Activated B cell treated with CpG ODN at 0.5 μM for 24 hours (primary cell): ENCODE data around the gene ADGRB2. TPM values are rescaled to one million over a fixed set of nuclear protein-coding genes. Genes with fewer than 3 reads are reported as not detected.
A peak's percentile ranks its signal among the peaks of the same experiment; 100 is the strongest.

Source experiments
- ATAC-seq: fragments of 200-7000 bp; cut with Tn5 transposase; one replicate; pipeline ENCODE4 v1.10.0; 2021; ENCODE audit warnings: low read depth, mild to moderate bottlenecking, moderate library complexity
- CTCF ChIA-PET: fragments of 350-600 bp; sonication (Branson Sonifier 250); formaldehyde crosslinking; loops from one replicate; lab custom pipeline; 2021; ENCODE audit warnings: antibody characterized with exemption; lab: Charles Lee
- POLR2A ChIA-PET: fragments of 350-600 bp; sonication (Branson Sonifier 250); formaldehyde crosslinking; loops from one replicate; lab custom pipeline; 2021; ENCODE audit warnings: antibody characterized with exemption; lab: Charles Lee
- DNase-seq: peaks from one replicate; pipeline ENCODE4 v3.0.0; 2022
- H3K27ac Mint-ChIP-seq: one replicate; pipeline ENCODE4 v1.8.0; 2020; ENCODE audit warnings: mixed read lengths
- H3K27me3 Mint-ChIP-seq: one replicate; pipeline ENCODE4 v1.8.0; 2021; ENCODE audit warnings: mixed read lengths
- H3K36me3 Mint-ChIP-seq: one replicate; pipeline ENCODE4 v1.8.0; 2021; ENCODE audit warnings: low read depth, mixed read lengths
- H3K4me1 Mint-ChIP-seq: one replicate; pipeline ENCODE4 v1.8.0; 2021; ENCODE audit warnings: mixed read lengths
- H3K4me3 Mint-ChIP-seq: one replicate; pipeline ENCODE4 v1.8.0; 2020; ENCODE audit warnings: mild to moderate bottlenecking, mixed read lengths
- H3K9me3 Mint-ChIP-seq: one replicate; pipeline ENCODE4 v1.8.0; 2020; ENCODE audit warnings: mixed read lengths
- intact Hi-C: fragments of 100-400 bp; cut with micrococcal nuclease; formaldehyde crosslinking; loops from one replicate; pipeline ENCODE4 v1.15.1; 2024
- total RNA-seq: library from RNA; stranded (reverse); gene quantifications from 2 replicates; pipeline ENCODE4 v1.2.3, GENCODE V29; 2022
- TF ChIP-seq, protein P1 (sequence below): fragments of 200-600 bp; IDR thresholded peaks from one replicate; pipeline ENCODE4 v1.8.0; 2022; ENCODE audit warnings: antibody characterized with exemption, mild to moderate bottlenecking

Gene ADGRB2
- total RNA-seq, 1 donor from 2014 or later, result 6.3 TPM

DNA sequence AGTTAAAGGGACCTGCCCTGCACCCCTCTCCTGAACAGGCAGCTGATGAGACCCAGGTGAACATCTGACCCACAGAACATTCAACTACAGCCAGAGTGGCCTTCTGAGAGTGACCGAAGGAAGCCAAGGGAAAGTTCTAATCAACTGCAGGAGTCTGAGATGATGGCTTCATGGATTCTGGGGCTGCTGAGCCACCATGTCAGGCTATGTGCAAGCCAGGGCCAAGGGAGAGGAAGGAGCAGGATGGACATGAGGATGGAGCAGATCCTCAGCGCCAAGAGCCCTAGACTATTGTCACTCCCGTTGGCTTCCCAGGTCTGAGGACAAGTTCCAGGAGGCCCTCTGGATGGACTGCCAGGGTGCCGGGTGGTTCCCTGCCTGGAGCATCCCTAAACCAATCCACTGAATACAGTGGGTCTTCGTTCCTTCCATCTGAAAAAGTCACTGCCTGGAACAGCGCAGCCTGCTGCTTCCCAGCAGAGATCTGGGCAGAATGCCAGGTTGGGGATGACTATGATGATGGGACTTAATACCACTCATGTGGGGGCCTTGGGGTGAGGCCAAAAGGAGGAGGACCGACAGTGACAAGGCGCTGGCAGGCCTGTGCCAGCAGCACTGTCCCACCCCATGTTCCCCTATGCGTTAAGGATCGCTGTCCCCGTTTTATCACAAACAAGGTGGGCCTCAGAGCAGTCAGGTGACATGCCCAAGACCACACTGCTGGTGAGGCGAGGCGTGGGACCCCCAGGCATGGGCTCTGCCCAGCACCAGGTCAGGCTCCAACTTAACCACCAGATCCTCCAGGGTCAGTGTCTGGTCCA, 31.9 kb upstream of the ADGRB2 start:
- intact Hi-C loops, result no loop called here
- no peaks in the 10 kb centered on the region for H3K36me3 Mint-ChIP-seq
- no peak overlapping the region for H3K27ac Mint-ChIP-seq
- ChIA-PET CTCF (no interaction called here), POLR2A (no interaction called here)
- DNase-seq (peak; percentile 9), ATAC-seq (no peak)
- no peaks in the 10 kb centered on the region for H3K9me3 Mint-ChIP-seq
- peaks cover 5% of the 10 kb centered on the region for H3K4me1 Mint-ChIP-seq
- H3K4me3 Mint-ChIP-seq, result no peak overlapping the region
- TF ChIP-seq, protein P1, sequence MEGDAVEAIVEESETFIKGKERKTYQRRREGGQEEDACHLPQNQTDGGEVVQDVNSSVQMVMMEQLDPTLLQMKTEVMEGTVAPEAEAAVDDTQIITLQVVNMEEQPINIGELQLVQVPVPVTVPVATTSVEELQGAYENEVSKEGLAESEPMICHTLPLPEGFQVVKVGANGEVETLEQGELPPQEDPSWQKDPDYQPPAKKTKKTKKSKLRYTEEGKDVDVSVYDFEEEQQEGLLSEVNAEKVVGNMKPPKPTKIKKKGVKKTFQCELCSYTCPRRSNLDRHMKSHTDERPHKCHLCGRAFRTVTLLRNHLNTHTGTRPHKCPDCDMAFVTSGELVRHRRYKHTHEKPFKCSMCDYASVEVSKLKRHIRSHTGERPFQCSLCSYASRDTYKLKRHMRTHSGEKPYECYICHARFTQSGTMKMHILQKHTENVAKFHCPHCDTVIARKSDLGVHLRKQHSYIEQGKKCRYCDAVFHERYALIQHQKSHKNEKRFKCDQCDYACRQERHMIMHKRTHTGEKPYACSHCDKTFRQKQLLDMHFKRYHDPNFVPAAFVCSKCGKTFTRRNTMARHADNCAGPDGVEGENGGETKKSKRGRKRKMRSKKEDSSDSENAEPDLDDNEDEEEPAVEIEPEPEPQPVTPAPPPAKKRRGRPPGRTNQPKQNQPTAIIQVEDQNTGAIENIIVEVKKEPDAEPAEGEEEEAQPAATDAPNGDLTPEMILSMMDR, result no peak
- H3K27me3 Mint-ChIP-seq, result peaks cover 18% of the 10 kb centered on the region

DNA sequence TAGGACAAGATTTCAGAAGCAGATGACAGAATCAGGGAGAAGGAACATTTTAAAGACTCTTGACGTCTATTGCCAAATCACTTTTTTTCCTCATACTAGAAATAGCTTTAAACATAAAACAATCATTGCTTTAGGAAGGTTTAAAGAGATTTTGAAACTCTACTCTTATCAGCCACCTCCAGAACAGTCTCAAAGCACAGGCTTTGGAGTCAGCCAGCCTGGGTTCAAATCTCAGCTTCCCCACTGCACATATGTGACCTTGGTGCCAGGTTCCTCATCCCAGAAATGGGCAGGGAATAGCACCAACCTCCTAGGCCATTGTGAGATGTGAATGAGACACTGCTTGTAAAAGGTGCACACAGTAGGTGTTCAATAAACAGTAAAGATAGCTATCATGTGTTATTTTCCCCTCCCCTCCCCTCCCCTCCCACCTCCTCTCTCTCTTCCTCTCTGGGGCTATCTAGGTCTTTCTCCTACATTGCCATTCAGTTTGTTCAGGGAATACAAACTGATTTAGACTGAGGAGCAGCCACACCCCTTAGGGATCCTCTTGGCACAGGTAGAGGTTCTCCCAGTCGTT, 31.0 kb upstream of the ADGRB2 start:
- no peak overlapping the region for H3K4me3 Mint-ChIP-seq
- DNase-seq, result peak; percentile 3
- TF ChIP-seq, protein P1, result no peak
- H3K9me3 Mint-ChIP-seq, result no peaks in the 10 kb centered on the region
- H3K36me3 Mint-ChIP-seq, result no peaks in the 10 kb centered on the region
- peaks cover 15% of the 10 kb centered on the region for H3K27me3 Mint-ChIP-seq
- H3K4me1 Mint-ChIP-seq, result no peaks in the 10 kb centered on the region
- no peak overlapping the region for H3K27ac Mint-ChIP-seq
- intact Hi-C loops, result no loop called here
- ATAC-seq, result no peak
- CTCF ChIA-PET, result no interaction called here
- POLR2A ChIA-PET, result no interaction called here

DNA sequence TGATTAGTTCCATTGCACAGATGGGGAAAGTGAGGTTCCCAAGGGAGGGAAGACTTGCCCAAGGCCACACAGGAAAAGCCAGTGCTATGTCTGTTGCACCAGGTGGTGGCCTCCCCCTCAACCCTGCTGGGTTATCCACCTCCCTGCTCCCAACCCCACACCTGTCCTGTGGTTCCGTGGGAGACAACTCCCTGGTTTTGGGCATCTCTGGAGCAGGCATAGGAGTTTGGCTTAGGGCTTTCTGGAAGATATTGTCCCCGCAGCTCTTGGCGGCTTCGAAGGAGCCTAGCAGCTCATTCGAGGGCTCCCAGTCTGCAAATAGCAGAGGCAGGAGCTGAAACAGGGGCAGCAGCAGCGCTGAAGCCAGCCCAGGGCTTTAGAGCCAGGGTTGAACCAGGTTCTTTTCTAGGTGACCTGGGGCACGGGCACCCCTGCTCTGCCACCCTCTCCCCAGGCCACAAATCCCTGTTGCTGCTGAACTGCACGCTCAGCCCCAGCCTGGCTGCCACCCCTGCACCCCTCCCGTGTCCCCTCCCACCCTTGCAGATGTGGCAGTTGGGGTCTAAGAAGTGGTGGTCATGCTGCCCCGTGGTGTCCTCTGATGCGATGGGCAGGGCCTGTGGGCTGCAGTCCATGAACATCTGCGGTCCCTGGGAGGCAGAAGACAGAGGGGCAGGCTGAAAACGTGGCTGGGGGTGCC, 29.6 kb upstream of the ADGRB2 start:
- intact Hi-C loops, result no loop called here
- Mint-ChIP-seq H3K4me1 (peaks cover 5% of the 10 kb centered on the region), H3K9me3 (no peaks in the 10 kb centered on the region), H3K36me3 (no peaks in the 10 kb centered on the region), H3K27me3 (peaks cover 15% of the 10 kb centered on the region), H3K27ac (no peak overlapping the region), H3K4me3 (no peak overlapping the region)
- peak; percentile 14 for DNase-seq
- TF ChIP-seq, protein P1, result no peak
- ATAC-seq, result no peak
- ChIA-PET CTCF (no interaction called here), POLR2A (no interaction called here)

DNA sequence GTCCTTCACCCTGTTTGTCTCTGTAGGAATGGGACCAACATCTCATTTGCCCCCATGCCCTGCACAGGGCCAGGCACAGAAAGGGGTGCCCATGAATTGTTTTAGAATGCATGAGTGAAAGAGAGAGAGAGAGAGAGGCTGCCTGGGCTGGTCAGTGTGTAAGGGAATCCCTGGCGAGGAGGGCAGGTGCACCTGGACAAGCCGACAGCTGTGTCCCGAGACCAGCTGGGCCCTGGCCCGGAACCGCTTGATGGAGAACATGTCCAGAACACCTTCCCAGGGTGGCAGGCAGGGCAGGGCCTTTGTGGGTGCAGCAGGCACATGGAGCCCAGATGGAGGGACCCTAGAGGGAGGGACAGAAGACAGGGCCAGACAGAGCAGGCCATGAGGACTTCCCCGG, 28.9 kb upstream of the ADGRB2 start:
- H3K4me1 Mint-ChIP-seq, result peaks cover 7% of the 10 kb centered on the region
- ATAC-seq, result no peak
- H3K36me3 Mint-ChIP-seq, result no peaks in the 10 kb centered on the region
- CTCF ChIA-PET, result interaction anchor here (0.5 kb wide), 1 partner anchor 15 kb away, joined by 4 read pairs; no protein-coding TSS in a partner anchor
- H3K9me3 Mint-ChIP-seq, result no peaks in the 10 kb centered on the region
- no peak overlapping the region for H3K4me3 Mint-ChIP-seq
- TF ChIP-seq, protein P1, result no peak
- peaks cover 15% of the 10 kb centered on the region for H3K27me3 Mint-ChIP-seq
- peak; percentile 12 for DNase-seq
- H3K27ac Mint-ChIP-seq, result no peak overlapping the region
- intact Hi-C loops, result no loop called here
- POLR2A ChIA-PET, result no interaction called here

DNA sequence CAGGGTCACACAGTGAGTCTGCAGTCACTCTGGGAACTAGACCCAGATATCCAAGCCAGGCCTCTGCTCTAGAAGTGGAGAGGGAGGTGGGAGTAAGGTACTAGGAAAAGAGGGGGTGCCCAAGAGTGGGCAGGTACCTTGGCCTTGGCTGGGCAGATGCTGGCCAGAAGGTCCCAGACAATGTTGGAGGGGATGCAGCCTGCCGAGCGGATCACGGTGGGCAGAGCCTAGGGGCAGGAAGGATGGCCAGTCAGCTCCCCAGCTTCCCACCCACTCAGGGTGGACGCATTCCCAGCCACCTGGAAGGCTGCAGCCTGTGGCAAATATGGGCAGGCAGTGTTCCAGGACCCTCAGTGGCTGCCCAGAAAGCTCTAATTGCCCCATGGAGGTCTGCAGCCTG, 28.4 kb upstream of the ADGRB2 start:
- H3K4me3 Mint-ChIP-seq, result no peak overlapping the region
- H3K27ac Mint-ChIP-seq, result no peak overlapping the region
- H3K36me3 Mint-ChIP-seq, result no peaks in the 10 kb centered on the region
- no peak for ATAC-seq
- no peaks in the 10 kb centered on the region for H3K9me3 Mint-ChIP-seq
- intact Hi-C loops, result no loop called here
- CTCF ChIA-PET, result interaction anchor here (0.5 to 4.6 kb wide), 3 partner anchors 14 to 169 kb away, joined by 3 to 114 read pairs (median 4); no protein-coding TSS in a partner anchor
- TF ChIP-seq, protein P1, result no peak
- H3K4me1 Mint-ChIP-seq, result peaks cover 12% of the 10 kb centered on the region
- POLR2A ChIA-PET, result interaction anchor here (0.6 kb wide), 1 partner anchor 97 kb away, joined by 4 read pairs; no protein-coding TSS in a partner anchor
- peak; percentile 9 for DNase-seq
- peaks cover 10% of the 10 kb centered on the region for H3K27me3 Mint-ChIP-seq
